Measurements from ENCODE around the gene C19orf85.

C19orf85 gene

DNA sequence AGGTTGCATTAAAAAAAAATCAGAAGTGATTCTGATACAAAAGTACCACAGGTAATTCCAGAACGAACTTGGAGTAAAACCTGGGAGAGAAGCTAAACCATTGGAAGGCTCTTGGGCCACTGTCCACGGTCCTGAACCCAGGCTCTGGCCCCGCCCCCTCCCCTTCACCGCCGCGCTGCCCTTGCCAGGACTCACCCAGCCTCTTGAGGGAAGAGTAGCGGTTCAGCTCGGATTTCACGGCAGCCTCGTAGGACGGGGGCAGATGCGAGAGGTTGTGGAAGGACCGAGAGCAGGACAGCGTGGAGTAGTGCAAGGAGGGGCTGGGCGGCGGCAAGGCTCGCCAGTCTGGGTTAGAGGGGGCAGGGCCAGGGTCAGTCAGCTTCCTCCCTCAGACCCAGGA lies 27.1 kb downstream of the C19orf85 start:
- intact Hi-C loops (cut with DNase I; ENCODE audit: low total_unique reads): no loop called here
- Histone ChIP-seq H3K27me3 (peaks cover 5 to 79% of the 10 kb centered on the region in 2 donors), H3K4me1 (peaks cover 0 to 23% (median 9%) of the 10 kb centered on the region in 4 donors), H3K4me3 (no peak overlapping the region), H3K9me3 (no peaks in the 10 kb centered on the region), H3K27ac (no peak overlapping the region), H3K36me3 (no peaks in the 10 kb centered on the region)
- TF ChIP-seq, protein P1, sequence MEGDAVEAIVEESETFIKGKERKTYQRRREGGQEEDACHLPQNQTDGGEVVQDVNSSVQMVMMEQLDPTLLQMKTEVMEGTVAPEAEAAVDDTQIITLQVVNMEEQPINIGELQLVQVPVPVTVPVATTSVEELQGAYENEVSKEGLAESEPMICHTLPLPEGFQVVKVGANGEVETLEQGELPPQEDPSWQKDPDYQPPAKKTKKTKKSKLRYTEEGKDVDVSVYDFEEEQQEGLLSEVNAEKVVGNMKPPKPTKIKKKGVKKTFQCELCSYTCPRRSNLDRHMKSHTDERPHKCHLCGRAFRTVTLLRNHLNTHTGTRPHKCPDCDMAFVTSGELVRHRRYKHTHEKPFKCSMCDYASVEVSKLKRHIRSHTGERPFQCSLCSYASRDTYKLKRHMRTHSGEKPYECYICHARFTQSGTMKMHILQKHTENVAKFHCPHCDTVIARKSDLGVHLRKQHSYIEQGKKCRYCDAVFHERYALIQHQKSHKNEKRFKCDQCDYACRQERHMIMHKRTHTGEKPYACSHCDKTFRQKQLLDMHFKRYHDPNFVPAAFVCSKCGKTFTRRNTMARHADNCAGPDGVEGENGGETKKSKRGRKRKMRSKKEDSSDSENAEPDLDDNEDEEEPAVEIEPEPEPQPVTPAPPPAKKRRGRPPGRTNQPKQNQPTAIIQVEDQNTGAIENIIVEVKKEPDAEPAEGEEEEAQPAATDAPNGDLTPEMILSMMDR (IDR thresholded peaks at IDR 0.05): no peak
- no peak for DNase-seq

- peaks cover 0 to 17% (median 5%) of the 10 kb centered on the region in 4 donors for H3K4me1 ChIP-seq
- H3K9me3 ChIP-seq: no peaks in the 10 kb centered on the region
- H3K4me3 ChIP-seq: no peak overlapping the region
- H3K27ac ChIP-seq: no peak overlapping the region
- TF ChIP-seq, protein P1 (IDR thresholded peaks at IDR 0.05): no peak
- H3K27me3 ChIP-seq: peaks cover 5 to 79% of the 10 kb centered on the region in 2 donors
- intact Hi-C loops (cut with DNase I; ENCODE audit: low total_unique reads): no loop called here
- no peak for DNase-seq
- H3K36me3 ChIP-seq: no peaks in the 10 kb centered on the region
Observed at GRCh38 chr19:55436847-55437246, 27.7 kb downstream of the C19orf85 start.

DNA sequence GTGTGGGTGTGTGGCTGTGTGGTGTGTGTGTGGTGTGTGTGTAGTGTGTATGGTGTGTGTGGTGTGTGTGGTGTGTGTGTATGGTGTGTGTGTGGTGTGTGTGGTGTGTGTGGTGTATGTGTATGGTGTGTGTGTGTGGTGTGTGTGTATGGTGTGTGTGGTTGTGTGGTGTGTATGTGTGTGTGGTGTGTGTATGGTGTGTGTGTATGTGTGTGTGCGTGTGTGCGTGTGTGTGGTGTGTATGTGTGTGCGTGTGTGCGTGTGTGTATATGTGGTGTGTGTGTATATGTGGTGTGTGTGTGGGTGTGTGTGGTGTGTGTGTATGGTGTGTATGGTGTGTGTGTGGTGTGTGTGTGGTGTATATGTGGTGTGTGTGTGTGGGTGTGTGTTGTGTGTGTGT lies 29.5 kb downstream of the C19orf85 start:
- Histone ChIP-seq H3K27ac (no peak overlapping the region), H3K36me3 (no peaks in the 10 kb centered on the region), H3K9me3 (no peaks in the 10 kb centered on the region), H3K4me3 (no peak overlapping the region), H3K27me3 (peaks cover 5 to 79% of the 10 kb centered on the region in 2 donors), H3K4me1 (peaks cover 0 to 5% (median 0%) of the 10 kb centered on the region in 4 donors)
- TF ChIP-seq, protein P1 (IDR thresholded peaks at IDR 0.05): no peak
- intact Hi-C loops (cut with DNase I; ENCODE audit: low total_unique reads): no loop called here
- no peak for DNase-seq

- no peak overlapping the region for H3K27ac ChIP-seq
- H3K27me3 ChIP-seq: peaks cover 5 to 79% of the 10 kb centered on the region in 2 donors
- TF ChIP-seq, protein P1 (IDR thresholded peaks at IDR 0.05): no peak
- no peak overlapping the region for H3K4me3 ChIP-seq
- H3K36me3 ChIP-seq: no peaks in the 10 kb centered on the region
- H3K4me1 ChIP-seq: peaks cover 0 to 5% (median 0%) of the 10 kb centered on the region in 4 donors
- intact Hi-C loops (cut with DNase I; ENCODE audit: low total_unique reads): no loop called here
- H3K9me3 ChIP-seq: no peaks in the 10 kb centered on the region
- no peak for DNase-seq
Observed at GRCh38 chr19:55434356-55434919, 30.1 kb downstream of the C19orf85 start.

DNA sequence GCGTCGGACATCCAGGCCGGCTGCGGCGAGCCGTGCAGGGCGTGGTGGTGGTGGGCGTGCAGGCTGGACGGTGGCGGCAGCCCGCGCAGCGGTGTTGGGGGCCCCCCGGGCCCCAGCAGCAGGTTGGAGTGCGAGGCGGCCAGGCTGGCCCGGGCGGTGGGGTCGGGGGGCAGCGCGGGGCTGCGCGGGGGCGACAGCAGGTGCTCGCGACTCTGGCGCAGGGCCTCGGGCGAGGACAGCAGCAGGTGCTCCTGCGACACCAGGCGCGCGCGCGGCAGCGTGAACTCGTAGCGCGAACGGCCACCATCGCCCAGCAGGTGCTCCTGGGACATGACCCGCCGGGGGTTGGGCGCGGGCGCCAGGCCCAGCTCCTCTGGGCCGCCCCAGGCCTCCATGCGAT lies 31.3 kb downstream of the C19orf85 start:
- Histone ChIP-seq H3K4me3 (no peak overlapping the region), H3K4me1 (peaks cover 0 to 5% (median 0%) of the 10 kb centered on the region in 4 donors), H3K9me3 (no peaks in the 10 kb centered on the region), H3K27me3 (peaks cover 5 to 79% of the 10 kb centered on the region in 2 donors), H3K36me3 (no peaks in the 10 kb centered on the region), H3K27ac (no peak overlapping the region)
- DNase-seq: no peak
- TF ChIP-seq, protein P1 (IDR thresholded peaks at IDR 0.05): no peak
- intact Hi-C loops (cut with DNase I; ENCODE audit: low total_unique reads): no loop called here

All from tibial artery (tissue), 4 donors.